Measurements from ENCODE around the gene UGT1A9. TPM values are rescaled to one million over a fixed set of nuclear protein-coding genes. Genes with fewer than 3 reads are reported as not detected.

The UGT1A9 gene
- total and polyA plus RNA-seq, 2 of the 13 experiments (the other 11 are each of a cell fraction or from before 2014, with no cell fraction given) = 0.07 TPM; not detected in 1

DNA sequence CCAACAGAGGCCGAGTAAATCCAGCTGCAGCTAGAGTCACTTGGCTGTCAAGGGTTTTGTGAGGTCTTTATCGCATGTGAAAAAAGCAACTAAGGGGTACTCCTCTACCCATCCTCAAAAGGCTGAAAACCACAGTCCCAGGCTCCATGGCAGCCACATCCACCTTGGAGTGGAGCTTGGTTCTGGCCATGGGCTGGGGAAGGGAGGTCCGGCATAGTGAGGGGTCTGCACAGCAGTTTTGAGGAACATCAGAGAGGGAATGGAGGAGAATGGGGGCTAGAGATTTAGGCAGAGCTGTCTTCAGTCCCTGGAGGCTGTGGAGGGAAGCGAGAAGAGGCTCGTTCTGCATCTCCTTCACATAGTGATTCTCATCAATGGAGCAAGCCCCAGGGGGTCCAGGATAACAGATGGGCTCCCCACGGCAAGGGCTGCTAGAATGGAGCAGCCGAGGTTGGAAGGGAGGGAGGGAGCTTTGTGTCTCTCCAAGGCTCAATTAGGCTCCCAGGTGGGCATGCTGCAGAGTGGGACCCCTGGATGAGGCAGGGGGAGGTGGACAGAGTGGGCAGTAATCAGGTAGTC, 127.5 kb downstream of the UGT1A9 start:
- 31% methylated on average over 7 of the region's 7 CpGs for WGBS (ENCODE audit: low lambda C conversion rate)
- Histone ChIP-seq H3K4me3 (replicated peaks in 1 of 3; ENCODE audit: insufficient read depth in 1 of 3, low read depth in 2 of 3, low read length in 3 of 3) (no peak overlapping the region), H4K20me1 (ENCODE audit: insufficient read depth, low read length) (no peaks in the 10 kb centered on the region), H3K9me3 (ENCODE audit: low read length) (no peaks in the 10 kb centered on the region), H3K27ac (ENCODE audit: extremely low read length, insufficient read depth, low read length) (no peak overlapping the region), H3K4me2 (ENCODE audit: low read depth, low read length) (no peak overlapping the region), H2AFZ (ENCODE audit: low read length) (no peak overlapping the region), H3K36me3 (replicated peaks in 1 of 2; ENCODE audit: control insufficient read depth in 1 of 2, insufficient read depth in 2 of 2, low read length in 2 of 2) (no peaks in the 10 kb centered on the region), H3K79me2 (ENCODE audit: insufficient read depth, low read length) (no peaks in the 10 kb centered on the region), H3K27me3 (ENCODE audit: control insufficient read depth in 1 of 2, insufficient read depth in 2 of 2, low read length in 2 of 2) (peaks cover 2 to 54% of the 10 kb centered on the region in 2 experiments; a peak in 3 of 5 replicates), H3K9ac (ENCODE audit: insufficient read depth, low read depth, low read length) (no peak overlapping the region), H3K4me1 (ENCODE audit: insufficient read depth, low read length) (peaks cover 5% of the 10 kb centered on the region; the same call in 1 of the 2 replicates)
- DNase-seq (ENCODE audit: low spot score) = no peak
- intact Hi-C loops (cut with micrococcal nuclease; ENCODE audit: unreplicated experiment) = no loop called here
- ChIA-PET POLR2A (no interaction called here), CTCF (ENCODE audit: low intra/inter-chr PET ratio, low total read pairs) (no interaction called here)
- in situ Hi-C loops (cut with HindIII; ENCODE audit: extremely low pct_ligation_motif_present, low pct_unique_long_range_greater_than_20kb) = no loop called here
- FAIRE-seq = no peak
- ATAC-seq = no peak
- no TSS peak for BruUV-seq (replicated peaks)
- TF ChIP-seq, protein P1, sequence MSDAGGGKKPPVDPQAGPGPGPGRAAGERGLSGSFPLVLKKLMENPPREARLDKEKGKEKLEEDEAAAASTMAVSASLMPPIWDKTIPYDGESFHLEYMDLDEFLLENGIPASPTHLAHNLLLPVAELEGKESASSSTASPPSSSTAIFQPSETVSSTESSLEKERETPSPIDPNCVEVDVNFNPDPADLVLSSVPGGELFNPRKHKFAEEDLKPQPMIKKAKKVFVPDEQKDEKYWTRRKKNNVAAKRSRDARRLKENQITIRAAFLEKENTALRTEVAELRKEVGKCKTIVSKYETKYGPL (CRISPR knock-in tag; IDR thresholded peaks at IDR 0.05) = no peak
- TF ChIP-seq CCDC6 (CRISPR knock-in tag; IDR thresholded peaks at IDR 0.05) = no peak
- TF ChIP-seq, protein P2, sequence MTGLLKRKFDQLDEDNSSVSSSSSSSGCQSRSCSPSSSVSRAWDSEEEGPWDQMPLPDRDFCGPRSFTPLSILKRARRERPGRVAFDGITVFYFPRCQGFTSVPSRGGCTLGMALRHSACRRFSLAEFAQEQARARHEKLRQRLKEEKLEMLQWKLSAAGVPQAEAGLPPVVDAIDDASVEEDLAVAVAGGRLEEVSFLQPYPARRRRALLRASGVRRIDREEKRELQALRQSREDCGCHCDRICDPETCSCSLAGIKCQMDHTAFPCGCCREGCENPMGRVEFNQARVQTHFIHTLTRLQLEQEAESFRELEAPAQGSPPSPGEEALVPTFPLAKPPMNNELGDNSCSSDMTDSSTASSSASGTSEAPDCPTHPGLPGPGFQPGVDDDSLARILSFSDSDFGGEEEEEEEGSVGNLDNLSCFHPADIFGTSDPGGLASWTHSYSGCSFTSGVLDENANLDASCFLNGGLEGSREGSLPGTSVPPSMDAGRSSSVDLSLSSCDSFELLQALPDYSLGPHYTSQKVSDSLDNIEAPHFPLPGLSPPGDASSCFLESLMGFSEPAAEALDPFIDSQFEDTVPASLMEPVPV (CRISPR knock-in tag; IDR thresholded peaks at IDR 0.05) = no peak
- TF ChIP-seq, protein P3, sequence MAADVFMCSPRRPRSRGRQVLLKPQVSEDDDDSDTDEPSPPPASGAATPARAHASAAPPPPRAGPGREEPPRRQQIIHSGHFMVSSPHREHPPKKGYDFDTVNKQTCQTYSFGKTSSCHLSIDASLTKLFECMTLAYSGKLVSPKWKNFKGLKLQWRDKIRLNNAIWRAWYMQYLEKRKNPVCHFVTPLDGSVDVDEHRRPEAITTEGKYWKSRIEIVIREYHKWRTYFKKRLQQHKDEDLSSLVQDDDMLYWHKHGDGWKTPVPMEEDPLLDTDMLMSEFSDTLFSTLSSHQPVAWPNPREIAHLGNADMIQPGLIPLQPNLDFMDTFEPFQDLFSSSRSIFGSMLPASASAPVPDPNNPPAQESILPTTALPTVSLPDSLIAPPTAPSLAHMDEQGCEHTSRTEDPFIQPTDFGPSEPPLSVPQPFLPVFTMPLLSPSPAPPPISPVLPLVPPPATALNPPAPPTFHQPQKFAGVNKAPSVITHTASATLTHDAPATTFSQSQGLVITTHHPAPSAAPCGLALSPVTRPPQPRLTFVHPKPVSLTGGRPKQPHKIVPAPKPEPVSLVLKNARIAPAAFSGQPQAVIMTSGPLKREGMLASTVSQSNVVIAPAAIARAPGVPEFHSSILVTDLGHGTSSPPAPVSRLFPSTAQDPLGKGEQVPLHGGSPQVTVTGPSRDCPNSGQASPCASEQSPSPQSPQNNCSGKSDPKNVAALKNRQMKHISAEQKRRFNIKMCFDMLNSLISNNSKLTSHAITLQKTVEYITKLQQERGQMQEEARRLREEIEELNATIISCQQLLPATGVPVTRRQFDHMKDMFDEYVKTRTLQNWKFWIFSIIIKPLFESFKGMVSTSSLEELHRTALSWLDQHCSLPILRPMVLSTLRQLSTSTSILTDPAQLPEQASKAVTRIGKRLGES (CRISPR knock-in tag; IDR thresholded peaks at IDR 0.05; ENCODE audit: borderline replicate concordance) = no peak
- no peak for TF ChIP-seq ZNF12 (CRISPR knock-in tag; IDR thresholded peaks at IDR 0.05)
- no peak for TF ChIP-seq BRCA1 (CRISPR knock-in tag; IDR thresholded peaks at IDR 0.05)
- TF ChIP-seq CHCHD3 (CRISPR knock-in tag; IDR thresholded peaks at IDR 0.05) = no peak
- no peak for TF ChIP-seq ZNF260 (CRISPR knock-in tag; IDR thresholded peaks at IDR 0.05; ENCODE audit: borderline replicate concordance, low read depth)
